ENCODE data around the gene FMR1.

The FMR1 gene

DNA sequence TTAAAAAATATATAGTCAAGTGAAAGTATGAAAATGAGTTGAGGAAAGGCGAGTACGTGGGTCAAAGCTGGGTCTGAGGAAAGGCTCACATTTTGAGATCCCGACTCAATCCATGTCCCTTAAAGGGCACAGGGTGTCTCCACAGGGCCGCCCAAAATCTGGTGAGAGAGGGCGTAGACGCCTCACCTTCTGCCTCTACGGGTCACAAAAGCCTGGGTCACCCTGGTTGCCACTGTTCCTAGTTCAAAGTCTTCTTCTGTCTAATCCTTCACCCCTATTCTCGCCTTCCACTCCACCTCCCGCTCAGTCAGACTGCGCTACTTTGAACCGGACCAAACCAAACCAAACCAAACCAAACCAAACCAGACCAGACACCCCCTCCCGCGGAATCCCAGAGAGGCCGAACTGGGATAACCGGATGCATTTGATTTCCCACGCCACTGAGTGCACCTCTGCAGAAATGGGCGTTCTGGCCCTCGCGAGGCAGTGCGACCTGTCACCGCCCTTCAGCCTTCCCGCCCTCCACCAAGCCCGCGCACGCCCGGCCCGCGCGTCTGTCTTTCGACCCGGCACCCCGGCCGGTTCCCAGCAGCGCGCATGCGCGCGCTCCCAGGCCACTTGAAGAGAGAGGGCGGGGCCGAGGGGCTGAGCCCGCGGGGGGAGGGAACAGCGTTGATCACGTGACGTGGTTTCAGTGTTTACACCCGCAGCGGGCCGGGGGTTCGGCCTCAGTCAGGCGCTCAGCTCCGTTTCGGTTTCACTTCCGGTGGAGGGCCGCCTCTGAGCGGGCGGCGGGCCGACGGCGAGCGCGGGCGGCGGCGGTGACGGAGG is at the start of gene FMR1:
FMR1 (plus strand) TSS at position 728 of the 831 bp plus-strand sequence. CDS start 261 bp downstream, outside the sequence.
- peak; percentile 82 to 84 for DNase-seq (ENCODE audit: low read depth in 2 of 2)

GRCh38 chrX:147875866-147876596 is 35.7 kb upstream of the FMR1 start:
- no peak for DNase-seq (ENCODE audit: low read depth in 2 of 2)

GRCh38 chrX:147876849-147877646 is 34.7 kb upstream of the FMR1 start:
- no peak for DNase-seq (ENCODE audit: low read depth in 2 of 2)

GRCh38 chrX:147877726-147878125 is 34.0 kb upstream of the FMR1 start:
- DNase-seq (ENCODE audit: low read depth in 2 of 2): no peak

DNA sequence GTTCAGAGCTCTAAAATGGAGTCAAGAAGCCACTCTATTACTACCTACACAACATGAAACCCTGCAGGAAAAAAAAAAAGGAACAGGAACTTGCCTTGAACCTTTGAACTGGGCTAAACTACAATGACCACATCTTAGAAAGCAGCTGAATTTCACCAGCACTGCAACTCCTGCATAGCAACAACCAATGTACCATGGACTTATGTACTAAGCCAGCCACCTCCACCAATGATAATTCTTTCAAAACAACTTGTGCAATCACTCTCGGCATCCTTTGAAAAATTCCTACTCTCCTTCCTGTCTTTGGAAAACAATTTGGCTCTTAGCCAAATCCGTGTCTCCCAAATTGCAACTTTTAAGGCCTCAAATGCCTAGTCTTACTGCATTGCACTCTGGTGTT is 26.8 kb upstream of the FMR1 start:
- no peak for DNase-seq (ENCODE audit: low read depth in 2 of 2)

DNA sequence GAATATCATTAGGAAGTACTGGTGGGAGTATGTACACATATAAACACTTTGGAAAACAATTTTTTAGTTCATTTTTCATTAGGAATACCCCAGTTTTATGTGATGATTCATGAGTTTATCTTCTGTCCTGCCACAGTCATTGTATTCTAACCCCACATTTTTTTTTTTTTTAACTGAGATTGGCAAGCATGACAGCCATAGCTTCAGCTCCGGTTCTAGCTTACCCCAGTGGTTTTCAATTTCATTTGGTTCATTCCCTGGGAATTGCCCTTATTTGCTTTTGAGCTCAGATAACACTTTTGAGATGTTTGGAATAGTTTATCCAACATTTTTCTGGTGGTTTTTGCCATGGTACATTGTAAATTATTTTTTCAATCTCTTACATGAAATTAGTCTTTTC is 21.0 kb upstream of the FMR1 start:
- no peak for DNase-seq (ENCODE audit: low read depth in 2 of 2)

DNA sequence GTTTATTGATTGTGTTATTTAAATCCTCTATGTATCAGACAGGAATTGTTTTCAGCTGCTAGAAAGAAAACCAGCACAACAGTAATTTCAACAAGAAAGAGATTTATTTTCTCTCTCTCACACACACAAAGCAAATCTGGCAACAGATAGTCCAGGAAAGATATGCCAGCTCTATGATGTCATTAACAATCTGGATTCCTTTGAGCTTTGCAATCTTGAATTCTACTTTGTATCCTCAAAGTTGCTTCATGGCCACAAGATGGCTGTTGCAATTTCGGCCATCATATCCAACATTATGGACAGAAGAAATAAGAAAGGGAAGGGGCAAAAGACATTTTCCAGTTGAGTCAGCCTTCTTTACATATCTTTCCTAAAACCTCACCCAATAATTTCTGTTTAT is 19.8 kb upstream of the FMR1 start:
- DNase-seq (ENCODE audit: low read depth in 2 of 2): no peak

- no peak for DNase-seq (ENCODE audit: low read depth in 2 of 2)
Observed at GRCh38 chrX:147893741-147894140, 18.0 kb upstream of the FMR1 start.

- DNase-seq (ENCODE audit: low read depth in 2 of 2): no peak
Observed at GRCh38 chrX:147894366-147894963, 17.3 kb upstream of the FMR1 start.

GRCh38 chrX:147897117-147897516 is 14.6 kb upstream of the FMR1 start:
- no peak for DNase-seq (ENCODE audit: low read depth in 2 of 2)

DNA sequence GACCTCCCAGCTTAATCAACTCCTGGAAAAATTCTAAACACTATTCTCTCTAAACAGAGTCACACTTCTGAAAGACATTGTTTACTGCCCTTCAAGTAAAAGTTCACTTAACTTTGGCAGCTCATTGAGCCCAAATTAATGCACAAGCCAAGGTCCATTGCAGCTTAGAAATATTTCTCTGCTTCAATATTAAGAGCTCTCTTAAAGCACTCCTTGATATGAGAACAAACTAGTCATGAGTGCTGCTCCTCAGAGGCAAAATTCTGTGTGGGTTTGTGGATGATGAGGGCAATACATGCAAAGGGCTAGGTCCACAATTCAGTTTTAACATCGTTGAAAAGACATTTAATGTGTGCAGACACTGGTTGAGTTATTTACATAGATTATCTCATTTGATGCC is 12.8 kb upstream of the FMR1 start:
- DNase-seq (ENCODE audit: low read depth in 2 of 2): no peak

DNA sequence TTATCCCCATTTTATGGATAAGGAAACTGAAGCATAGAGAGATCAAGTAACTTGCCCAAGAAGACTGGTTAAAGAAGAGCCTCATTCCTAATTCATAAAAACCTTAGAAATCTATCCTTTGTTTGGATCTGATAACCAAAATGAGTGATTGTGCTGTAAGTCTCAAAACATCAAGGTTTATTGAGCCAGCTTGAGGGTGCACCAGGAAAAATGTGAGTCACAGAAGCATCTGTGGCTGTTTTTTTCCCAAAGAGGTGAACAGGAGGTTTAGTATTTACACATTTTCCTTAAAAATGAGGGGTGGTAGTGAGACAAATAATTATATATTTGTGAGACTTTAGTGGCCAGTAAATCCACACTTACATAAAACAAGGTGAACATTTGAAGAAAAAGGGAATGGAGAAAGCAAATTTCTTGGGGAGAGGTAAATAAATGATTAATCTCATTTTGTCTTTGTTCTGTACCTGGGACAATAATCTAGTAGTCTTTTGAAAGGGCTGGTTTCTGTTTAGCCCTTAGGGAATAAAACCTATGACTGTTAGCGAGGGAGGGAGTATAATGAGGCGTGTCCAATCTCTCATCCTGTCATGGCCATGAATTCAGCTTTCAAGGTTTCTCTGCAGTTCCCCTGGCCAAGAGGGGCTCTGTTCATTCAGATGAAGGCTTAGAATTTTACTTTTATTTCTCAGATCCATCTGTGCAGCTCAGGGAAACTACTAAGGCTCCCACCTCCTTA is 12.2 kb upstream of the FMR1 start:
- DNase-seq (ENCODE audit: low read depth in 2 of 2): no peak

- no peak for DNase-seq (ENCODE audit: low read depth in 2 of 2)
Observed at GRCh38 chrX:147900349-147900748, 11.4 kb upstream of the FMR1 start.

DNA sequence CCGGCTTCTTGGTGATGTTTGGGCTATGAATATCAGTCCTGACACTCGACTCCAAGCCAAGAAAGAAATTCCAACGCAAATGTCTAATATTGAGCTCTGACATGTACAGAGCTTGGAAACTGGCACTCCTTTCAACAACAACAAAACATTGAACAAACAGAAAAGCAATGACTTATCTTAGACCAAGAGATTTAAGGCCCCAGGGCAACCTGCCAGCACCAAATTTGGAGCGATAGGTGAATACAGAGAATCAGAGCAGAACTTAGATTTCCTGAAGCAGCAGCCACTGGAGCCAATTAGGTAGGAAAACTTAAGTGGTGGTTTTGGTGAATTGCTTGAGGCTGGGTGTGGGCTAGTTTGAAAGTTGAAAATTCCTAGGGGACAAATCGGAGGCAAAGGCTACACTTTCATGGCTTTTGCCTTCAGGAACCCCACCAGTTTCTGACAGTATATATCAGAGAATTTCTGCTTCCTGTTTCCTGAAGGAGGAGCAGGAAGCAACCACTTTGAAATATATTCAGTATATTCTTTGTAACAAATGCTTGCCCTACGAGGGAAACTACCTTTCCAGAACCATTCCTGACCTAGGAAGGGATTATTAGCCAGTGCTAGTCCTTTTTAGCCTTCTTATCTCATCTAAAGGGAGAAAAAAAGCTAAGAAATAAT is 10.1 kb upstream of the FMR1 start:
- no peak for DNase-seq (ENCODE audit: low read depth in 2 of 2)

- no peak for DNase-seq (ENCODE audit: low read depth in 2 of 2)
Observed at GRCh38 chrX:147902270-147902669, 9.4 kb upstream of the FMR1 start.

GRCh38 chrX:147908106-147908505 is 3.6 kb upstream of the FMR1 start:
- no peak for DNase-seq (ENCODE audit: low read depth in 2 of 2)

GRCh38 chrX:147910607-147911006 is 1.1 kb upstream of the FMR1 start:
- no peak for DNase-seq (ENCODE audit: low read depth in 2 of 2)

DNA sequence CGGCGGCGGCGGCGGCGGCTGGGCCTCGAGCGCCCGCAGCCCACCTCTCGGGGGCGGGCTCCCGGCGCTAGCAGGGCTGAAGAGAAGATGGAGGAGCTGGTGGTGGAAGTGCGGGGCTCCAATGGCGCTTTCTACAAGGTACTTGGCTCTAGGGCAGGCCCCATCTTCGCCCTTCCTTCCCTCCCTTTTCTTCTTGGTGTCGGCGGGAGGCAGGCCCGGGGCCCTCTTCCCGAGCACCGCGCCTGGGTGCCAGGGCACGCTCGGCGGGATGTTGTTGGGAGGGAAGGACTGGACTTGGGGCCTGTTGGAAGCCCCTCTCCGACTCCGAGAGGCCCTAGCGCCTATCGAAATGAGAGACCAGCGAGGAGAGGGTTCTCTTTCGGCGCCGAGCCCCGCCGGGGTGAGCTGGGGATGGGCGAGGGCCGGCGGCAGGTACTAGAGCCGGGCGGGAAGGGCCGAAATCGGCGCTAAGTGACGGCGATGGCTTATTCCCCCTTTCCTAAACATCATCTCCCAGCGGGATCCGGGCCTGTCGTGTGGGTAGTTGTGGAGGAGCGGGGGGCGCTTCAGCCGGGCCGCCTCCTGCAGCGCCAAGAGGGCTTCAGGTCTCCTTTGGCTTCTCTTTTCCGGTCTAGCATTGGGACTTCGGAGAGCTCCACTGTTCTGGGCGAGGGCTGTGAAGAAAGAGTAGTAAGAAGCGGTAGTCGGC is 528 bp downstream of the FMR1 start:
- no peak for DNase-seq (ENCODE audit: low read depth in 2 of 2)

DNA sequence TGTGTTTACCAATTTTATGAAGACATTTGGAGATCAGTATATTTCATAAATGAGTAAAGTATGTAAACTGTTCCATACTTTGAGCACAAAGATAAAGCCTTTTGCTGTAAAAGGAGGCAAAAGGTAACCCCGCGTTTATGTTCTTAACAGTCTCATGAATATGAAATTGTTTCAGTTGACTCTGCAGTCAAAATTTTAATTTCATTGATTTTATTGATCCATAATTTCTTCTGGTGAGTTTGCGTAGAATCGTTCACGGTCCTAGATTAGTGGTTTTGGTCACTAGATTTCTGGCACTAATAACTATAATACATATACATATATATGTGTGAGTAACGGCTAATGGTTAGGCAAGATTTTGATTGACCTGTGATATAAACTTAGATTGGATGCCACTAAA is 1.9 kb downstream of the FMR1 start:
- no peak for DNase-seq (ENCODE audit: low read depth in 2 of 2)

- DNase-seq (ENCODE audit: low read depth in 2 of 2): no peak
Observed at GRCh38 chrX:147914591-147914990, 2.9 kb downstream of the FMR1 start.
